ENCODE measurements around the gene CALML6.

- no peak for TF ChIP-seq GATA2 (IDR thresholded peaks at IDR 0.05; ENCODE audit: low read depth, low read length)
- no peak for TF ChIP-seq GATA3 (IDR thresholded peaks at IDR 0.05; ENCODE audit: low read depth, low read length)
These were observed 25.1 kb upstream of the CALML6 start for GRCh38 chr1:1889847-1890505.
